Immature natural killer cell (primary cell): ENCODE results near the gene HSD17B3. TPM values are rescaled to one million over a fixed set of nuclear protein-coding genes. Genes with fewer than 3 reads are reported as not detected.
"Not testable (repeated sequence)": the region's sequence is repeated elsewhere in the genome, so short reads cannot be mapped to it uniquely, and the experiment has no call there.

Experiments
- DNase-seq, 3 donors: peaks; one replicate each; pipeline ENCODE4 v3.0.0; 2022; ENCODE audit warnings: mixed read lengths in 1 of 3
- H3K27ac Mint-ChIP-seq, 6 donors: one replicate each; pipeline ENCODE4 v1.8.0; 2020; ENCODE audit warnings: mixed read lengths in 6 of 6, mild to moderate bottlenecking in 5 of 6, inconsistent platforms in 4 of 6, moderate library complexity in 3 of 6
- H3K27me3 Mint-ChIP-seq, 3 donors: one replicate each; pipeline ENCODE4 v1.8.0; 2020 to 2021; ENCODE audit warnings: low read depth in 3 of 3, mild to moderate bottlenecking in 3 of 3, mixed read lengths in 3 of 3, moderate library complexity in 3 of 3, inconsistent platforms in 1 of 3
- H3K36me3 Mint-ChIP-seq, 3 donors: one replicate each; pipeline ENCODE4 v1.8.0; 2020; ENCODE audit warnings: mixed read lengths in 3 of 3, inconsistent platforms in 2 of 3, mild to moderate bottlenecking in 2 of 3
- H3K4me1 Mint-ChIP-seq, 2 donors: one replicate each; pipeline ENCODE4 v1.8.0; 2020; ENCODE audit warnings: inconsistent platforms in 2 of 2, mild to moderate bottlenecking in 2 of 2, mixed read lengths in 2 of 2, moderate library complexity in 1 of 2
- H3K4me3 Mint-ChIP-seq, 5 donors: one replicate each; pipeline ENCODE4 v1.8.0; 2020; ENCODE audit warnings: mild to moderate bottlenecking in 5 of 5, mixed read lengths in 5 of 5, inconsistent platforms in 3 of 5, moderate library complexity in 3 of 5
- H3K9me3 Mint-ChIP-seq, 6 donors: one replicate each; pipeline ENCODE4 v1.8.0; 2020; ENCODE audit warnings: mild to moderate bottlenecking in 6 of 6, mixed read lengths in 6 of 6, inconsistent platforms in 4 of 6, moderate library complexity in 3 of 6
- polyA plus RNA-seq, 3 donors: library from polyadenylated mRNA; unstranded; fragments of 300-500 nt; fragmentation: Illumina TruSeq; gene quantifications; one replicate each; pipeline ENCODE4 v1.2.3, GENCODE V29; 2021

HSD17B3 gene
- polyA plus RNA-seq, 3 donors from 2014 or later = not detected

DNA sequence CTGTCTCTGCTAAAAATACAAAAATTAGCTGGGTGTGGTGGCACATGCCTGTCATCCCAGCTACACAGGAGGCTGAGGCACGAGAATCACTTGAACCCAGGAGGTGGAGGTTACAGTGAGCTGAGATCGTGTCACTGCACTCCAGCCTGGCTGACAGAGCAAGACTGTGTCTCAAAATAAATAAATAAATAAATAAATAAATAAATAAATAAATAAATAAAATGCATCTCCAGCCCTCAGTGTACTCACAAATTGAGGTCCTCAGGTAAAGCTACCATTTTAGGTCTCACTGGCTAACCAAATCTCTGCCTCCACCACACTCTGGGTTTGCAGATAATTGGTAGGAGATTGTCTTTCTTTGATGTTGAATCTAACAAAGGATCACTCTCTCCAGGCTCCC, 112.4 kb downstream of the HSD17B3 start:
- H3K4me3 Mint-ChIP-seq, H3K4me1 Mint-ChIP-seq, DNase-seq, H3K27ac Mint-ChIP-seq: not testable (repeated sequence)
- Mint-ChIP-seq H3K9me3 (peaks cover 3 to 25% (median 8%) of the 10 kb centered on the region in 6 donors), H3K27me3 (peaks cover 11 to 14% (median 12%) of the 10 kb centered on the region in 3 donors), H3K36me3 (peaks cover 4 to 12% (median 4%) of the 10 kb centered on the region in 3 donors)

DNA sequence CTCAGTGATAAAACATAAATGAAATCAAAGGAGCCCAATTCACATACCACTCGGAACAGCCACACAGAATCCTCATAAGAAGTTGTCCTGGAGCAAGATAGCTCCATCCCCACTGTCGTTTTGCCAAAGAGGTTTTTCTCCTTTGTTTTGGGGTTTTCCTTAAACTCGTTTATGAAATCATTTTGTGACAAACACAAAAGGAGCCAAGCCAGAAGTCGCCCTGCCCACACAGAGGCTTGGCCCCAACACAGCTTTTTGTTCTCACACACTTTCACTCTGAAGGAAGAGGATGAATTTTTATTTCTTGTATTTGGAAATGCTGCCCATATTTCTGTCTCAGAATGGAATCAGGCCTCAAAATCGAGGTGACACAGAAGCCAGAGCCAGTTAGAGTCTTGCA, 113.4 kb downstream of the HSD17B3 start:
- no peak for DNase-seq
- Mint-ChIP-seq H3K4me3 (no peak overlapping the region), H3K27me3 (peaks cover 10 to 12% (median 12%) of the 10 kb centered on the region in 3 donors), H3K27ac (no peak overlapping the region), H3K4me1 (no peaks in the 10 kb centered on the region), H3K9me3 (peaks cover 3 to 25% (median 8%) of the 10 kb centered on the region in 6 donors), H3K36me3 (peaks cover 4 to 12% (median 4%) of the 10 kb centered on the region in 3 donors)

DNA sequence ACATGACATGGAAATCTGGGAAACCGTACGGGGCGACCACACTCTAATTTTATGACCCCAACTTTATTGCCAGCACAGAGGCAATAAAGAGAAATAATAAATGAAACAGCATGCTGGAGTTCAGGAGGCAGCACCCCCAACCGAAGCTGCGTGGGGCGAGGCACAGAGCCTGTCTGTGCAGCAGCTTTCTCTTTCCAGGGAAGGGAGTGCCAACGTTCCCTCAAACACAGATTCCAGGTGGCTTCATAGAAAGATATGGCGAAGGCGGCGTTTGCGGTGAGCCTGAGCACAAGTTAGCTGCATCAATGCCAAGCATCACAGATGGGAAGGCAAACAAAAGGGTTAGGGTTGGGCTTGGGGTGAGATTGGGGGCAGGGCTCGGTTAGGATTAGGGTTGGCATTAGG, 114.8 kb downstream of the HSD17B3 start:
- Mint-ChIP-seq H3K4me3 (no peak overlapping the region), H3K4me1 (no peaks in the 10 kb centered on the region), H3K27me3 (peaks cover 8 to 14% (median 13%) of the 10 kb centered on the region in 3 donors), H3K27ac (no peak overlapping the region), H3K36me3 (peaks cover 4 to 12% (median 4%) of the 10 kb centered on the region in 3 donors), H3K9me3 (peaks cover 3 to 25% (median 8%) of the 10 kb centered on the region in 6 donors)
- no peak for DNase-seq

- peaks cover 8 to 13% (median 12%) of the 10 kb centered on the region in 3 donors for H3K27me3 Mint-ChIP-seq
- peaks cover 3 to 25% (median 8%) of the 10 kb centered on the region in 6 donors for H3K9me3 Mint-ChIP-seq
Measured at GRCh38 chr9:96186591-96187011, 115.4 kb downstream of the HSD17B3 start.

GRCh38 chr9:96185518-96186156, 116.3 kb downstream of the HSD17B3 start:
- Mint-ChIP-seq H3K4me3 (no peak overlapping the region), H3K36me3 (peaks cover under 1 to 9% (median under 1%) of the 10 kb centered on the region in 3 donors), H3K27me3 (peaks cover 5 to 12% (median 11%) of the 10 kb centered on the region in 3 donors), H3K4me1 (no peaks in the 10 kb centered on the region), H3K27ac (no peak overlapping the region), H3K9me3 (peaks cover 0 to 19% (median 4%) of the 10 kb centered on the region in 6 donors)
- no peak for DNase-seq

More at GRCh38 chr9:96186591-96187011, 115.4 kb downstream of the HSD17B3 start:
- Mint-ChIP-seq H3K4me1 (no peaks in the 10 kb centered on the region), H3K36me3 (peaks cover 4 to 12% (median 4%) of the 10 kb centered on the region in 3 donors), H3K4me3 (no peak overlapping the region), H3K27ac (no peak overlapping the region)
- DNase-seq = no peak

Other genes starting within 250 kb of the HSD17B3 start
- gene SLC35D2, start 81.5 kb upstream of the HSD17B3 start, polyA plus RNA-seq = 10 to 100 TPM; 11.6 to 16.0 (median 14.1) TPM
- 1 to 10 TPM in 1 of 3 donors, under 1 TPM in 2; 0.84 to 1.0 (median 0.84) TPM for gene ZNF367, start 116.2 kb upstream of the HSD17B3 start, polyA plus RNA-seq
- gene HABP4, start 148.0 kb upstream of the HSD17B3 start, polyA plus RNA-seq = 1 to 10 TPM; 3.0 to 5.8 (median 5.2) TPM